ENCODE results near the gene CLCN2.

Gene CLCN2

GRCh38 chr3:184335661-184336546 lies 25.5 kb downstream of the CLCN2 start:
- Histone ChIP-seq H3K9ac (ENCODE audit: low read length) (peak overlapping the region; percentile 71), H3K4me1 (ENCODE audit: control insufficient read depth, insufficient read depth, low read length) (peaks cover 27% of the 10 kb centered on the region), H3K4me3 (ENCODE audit: low read length) (peak overlapping the region; percentile 48), H3K27me3 (ENCODE audit: control insufficient read depth, insufficient read depth, low read length) (no peaks in the 10 kb centered on the region), H3K36me3 (ENCODE audit: control insufficient read depth, insufficient read depth, low read length) (peaks cover 18% of the 10 kb centered on the region), H3K9me3 (ENCODE audit: control insufficient read depth, low read length) (no peaks in the 10 kb centered on the region)

- Histone ChIP-seq H3K36me3 (ENCODE audit: control insufficient read depth, insufficient read depth, low read length) (peaks cover 19% of the 10 kb centered on the region), H3K9me3 (ENCODE audit: control insufficient read depth, low read length) (no peaks in the 10 kb centered on the region), H3K9ac (ENCODE audit: low read length) (peak overlapping the region; percentile 71), H3K4me1 (ENCODE audit: control insufficient read depth, insufficient read depth, low read length) (peaks cover 22% of the 10 kb centered on the region), H3K27me3 (ENCODE audit: control insufficient read depth, insufficient read depth, low read length) (no peaks in the 10 kb centered on the region), H3K4me3 (ENCODE audit: low read length) (peak overlapping the region; percentile 48)
Measured at GRCh38 chr3:184335291-184335660, 26.1 kb downstream of the CLCN2 start.

- Histone ChIP-seq H3K4me3 (ENCODE audit: low read length) (no peak overlapping the region), H3K36me3 (ENCODE audit: control insufficient read depth, insufficient read depth, low read length) (peaks cover 19% of the 10 kb centered on the region), H3K4me1 (ENCODE audit: control insufficient read depth, insufficient read depth, low read length) (peaks cover 22% of the 10 kb centered on the region)
Measured at GRCh38 chr3:184334470-184335158, 26.8 kb downstream of the CLCN2 start.

GRCh38 chr3:184333700-184334099 lies 27.7 kb downstream of the CLCN2 start:
- peaks cover 23% of the 10 kb centered on the region for H3K36me3 ChIP-seq (ENCODE audit: control insufficient read depth, insufficient read depth, low read length)
- no peak overlapping the region for H3K9ac ChIP-seq (ENCODE audit: low read length)
- H3K27me3 ChIP-seq (ENCODE audit: control insufficient read depth, insufficient read depth, low read length): no peaks in the 10 kb centered on the region
- H3K4me1 ChIP-seq (ENCODE audit: control insufficient read depth, insufficient read depth, low read length): peaks cover 22% of the 10 kb centered on the region
- no peak overlapping the region for H3K4me3 ChIP-seq (ENCODE audit: low read length)
- no peaks in the 10 kb centered on the region for H3K9me3 ChIP-seq (ENCODE audit: control insufficient read depth, low read length)

More at GRCh38 chr3:184334470-184335158, 26.8 kb downstream of the CLCN2 start:
- no peaks in the 10 kb centered on the region for H3K9me3 ChIP-seq (ENCODE audit: control insufficient read depth, low read length)
- no peak overlapping the region for H3K9ac ChIP-seq (ENCODE audit: low read length)
- no peaks in the 10 kb centered on the region for H3K27me3 ChIP-seq (ENCODE audit: control insufficient read depth, insufficient read depth, low read length)

- no peaks in the 10 kb centered on the region for H3K27me3 ChIP-seq (ENCODE audit: control insufficient read depth, insufficient read depth, low read length)
- no peak overlapping the region for H3K4me3 ChIP-seq (ENCODE audit: low read length)
- H3K36me3 ChIP-seq (ENCODE audit: control insufficient read depth, insufficient read depth, low read length): peaks cover 28% of the 10 kb centered on the region
- H3K9ac ChIP-seq (ENCODE audit: low read length): no peak overlapping the region
- H3K9me3 ChIP-seq (ENCODE audit: control insufficient read depth, low read length): no peaks in the 10 kb centered on the region
- H3K4me1 ChIP-seq (ENCODE audit: control insufficient read depth, insufficient read depth, low read length): peaks cover 19% of the 10 kb centered on the region
Measured at GRCh38 chr3:184333190-184333589, 28.2 kb downstream of the CLCN2 start.

- Histone ChIP-seq H3K9ac (ENCODE audit: low read length) (no peak overlapping the region), H3K4me1 (ENCODE audit: control insufficient read depth, insufficient read depth, low read length) (peaks cover 16% of the 10 kb centered on the region), H3K9me3 (ENCODE audit: control insufficient read depth, low read length) (no peaks in the 10 kb centered on the region), H3K36me3 (ENCODE audit: control insufficient read depth, insufficient read depth, low read length) (peaks cover 34% of the 10 kb centered on the region), H3K27me3 (ENCODE audit: control insufficient read depth, insufficient read depth, low read length) (no peaks in the 10 kb centered on the region), H3K4me3 (ENCODE audit: low read length) (no peak overlapping the region)
Measured at GRCh38 chr3:184332370-184333090, 28.9 kb downstream of the CLCN2 start.

- Histone ChIP-seq H3K4me1 (ENCODE audit: control insufficient read depth, insufficient read depth, low read length) (no peaks in the 10 kb centered on the region), H3K27me3 (ENCODE audit: control insufficient read depth, insufficient read depth, low read length) (no peaks in the 10 kb centered on the region), H3K36me3 (ENCODE audit: control insufficient read depth, insufficient read depth, low read length) (peaks cover 51% of the 10 kb centered on the region), H3K4me3 (ENCODE audit: low read length) (no peak overlapping the region), H3K9me3 (ENCODE audit: control insufficient read depth, low read length) (no peaks in the 10 kb centered on the region), H3K9ac (ENCODE audit: low read length) (no peak overlapping the region)
Measured at GRCh38 chr3:184328516-184328915, 32.9 kb downstream of the CLCN2 start.

- H3K27me3 ChIP-seq (ENCODE audit: control insufficient read depth, insufficient read depth, low read length): no peaks in the 10 kb centered on the region
- peaks cover 64% of the 10 kb centered on the region for H3K36me3 ChIP-seq (ENCODE audit: control insufficient read depth, insufficient read depth, low read length)
- H3K4me1 ChIP-seq (ENCODE audit: control insufficient read depth, insufficient read depth, low read length): no peaks in the 10 kb centered on the region
- no peak overlapping the region for H3K4me3 ChIP-seq (ENCODE audit: low read length)
- no peaks in the 10 kb centered on the region for H3K9me3 ChIP-seq (ENCODE audit: control insufficient read depth, low read length)
- no peak overlapping the region for H3K9ac ChIP-seq (ENCODE audit: low read length)
Measured at GRCh38 chr3:184327171-184327570, 34.2 kb downstream of the CLCN2 start.

- no peak overlapping the region for H3K4me3 ChIP-seq (ENCODE audit: low read length)
- peaks cover under 1% of the 10 kb centered on the region for H3K4me1 ChIP-seq (ENCODE audit: control insufficient read depth, insufficient read depth, low read length)
- no peaks in the 10 kb centered on the region for H3K27me3 ChIP-seq (ENCODE audit: control insufficient read depth, insufficient read depth, low read length)
- peaks cover 65% of the 10 kb centered on the region for H3K36me3 ChIP-seq (ENCODE audit: control insufficient read depth, insufficient read depth, low read length)
- H3K9me3 ChIP-seq (ENCODE audit: control insufficient read depth, low read length): no peaks in the 10 kb centered on the region
- H3K9ac ChIP-seq (ENCODE audit: low read length): no peak overlapping the region
Measured at GRCh38 chr3:184325715-184326369, 35.6 kb downstream of the CLCN2 start.

GRCh38 chr3:184325269-184325668 lies 36.1 kb downstream of the CLCN2 start:
- Histone ChIP-seq H3K9ac (ENCODE audit: low read length) (no peak overlapping the region), H3K9me3 (ENCODE audit: control insufficient read depth, low read length) (no peaks in the 10 kb centered on the region), H3K4me1 (ENCODE audit: control insufficient read depth, insufficient read depth, low read length) (peaks cover 6% of the 10 kb centered on the region), H3K36me3 (ENCODE audit: control insufficient read depth, insufficient read depth, low read length) (peaks cover 70% of the 10 kb centered on the region), H3K4me3 (ENCODE audit: low read length) (no peak overlapping the region), H3K27me3 (ENCODE audit: control insufficient read depth, insufficient read depth, low read length) (no peaks in the 10 kb centered on the region)

- no peaks in the 10 kb centered on the region for H3K9me3 ChIP-seq (ENCODE audit: control insufficient read depth, low read length)
- no peaks in the 10 kb centered on the region for H3K27me3 ChIP-seq (ENCODE audit: control insufficient read depth, insufficient read depth, low read length)
- peaks cover 68% of the 10 kb centered on the region for H3K36me3 ChIP-seq (ENCODE audit: control insufficient read depth, insufficient read depth, low read length)
- peaks cover 20% of the 10 kb centered on the region for H3K4me1 ChIP-seq (ENCODE audit: control insufficient read depth, insufficient read depth, low read length)
- no peak overlapping the region for H3K9ac ChIP-seq (ENCODE audit: low read length)
- H3K4me3 ChIP-seq (ENCODE audit: low read length): no peak overlapping the region
Measured at GRCh38 chr3:184323696-184324095, 37.7 kb downstream of the CLCN2 start.

Data from mucosa of stomach (tissue), 1 donor.